ENCODE measurements around the gene RNF222. TPM values are rescaled to one million over a fixed set of nuclear protein-coding genes. Genes with fewer than 3 reads are reported as not detected.

Gene RNF222
- total and polyA plus RNA-seq, 2 of the 8 experiments (the other 6 are each of a cell fraction or from before 2014, with no cell fraction given): not detected

DNA sequence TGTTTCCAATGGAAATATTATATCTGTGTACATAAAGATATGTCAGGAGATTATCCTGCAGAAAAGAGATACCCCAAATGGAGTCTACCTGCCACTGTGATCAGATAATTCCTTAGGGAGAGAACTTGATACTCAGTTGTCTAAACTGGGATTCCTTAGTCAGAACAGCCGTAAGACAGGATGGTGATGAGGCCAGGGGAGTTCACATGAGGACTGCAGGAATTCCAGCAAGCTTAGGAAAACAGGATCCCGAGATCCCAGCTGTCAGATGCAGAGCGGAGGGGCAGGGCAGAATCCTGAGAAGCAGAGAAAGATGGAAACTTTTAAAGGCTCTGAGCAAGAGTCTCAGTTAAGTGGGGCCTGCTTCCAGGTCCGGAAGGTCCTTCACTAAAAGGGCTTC, 25.8 kb downstream of the RNF222 start:
- POLR2A ChIA-PET (ENCODE audit: partially characterized antibody): interaction anchor here (1.4 kb wide), 1 partner anchor 10 kb away, joined by 8 read pairs; no protein-coding TSS in a partner anchor
- Histone ChIP-seq H3K36me3 (ENCODE audit: control insufficient read depth in 2 of 4, insufficient read depth in 4 of 4, low read length in 3 of 4) (peaks cover 10 to 27% (median 18%) of the 10 kb centered on the region in 4 experiments), H3K79me2 (ENCODE audit: control insufficient read depth in 1 of 2, insufficient read depth in 2 of 2, low read length in 2 of 2) (peaks cover 0 to 3% of the 10 kb centered on the region in 2 experiments; a peak in 1 of 4 replicates)
- TF ChIP-seq NRF1 (IDR thresholded peaks at IDR 0.05; ENCODE audit: low read depth, low read length) (no peak), SAP30 (IDR thresholded peaks at IDR 0.05; ENCODE audit: insufficient read depth, insufficient replicate concordance, low read length) (no peak), EGR1 (IDR thresholded peaks at IDR 0.05; ENCODE audit: borderline replicate concordance, low read depth, low read length) (no peak), CREB1 (IDR thresholded peaks at IDR 0.05) (no peak), JUN (IDR thresholded peaks at IDR 0.05; ENCODE audit: low read depth, low read length) (no peak), NANOG (IDR thresholded peaks at IDR 0.05; ENCODE audit: insufficient read depth, low read depth, low read length, poor library complexity, severe bottlenecking) (no peak), TAF1 (IDR thresholded peaks at IDR 0.05; ENCODE audit: low read depth, low read length) (no peak), TBP (IDR thresholded peaks at IDR 0.05; ENCODE audit: low read depth, low read length) (no peak), TEAD4 (IDR thresholded peaks at IDR 0.05; ENCODE audit: low read depth, low read length) (no peak), BRCA1 (IDR thresholded peaks at IDR 0.05; ENCODE audit: low read depth, low read length) (no peak), SP2 (IDR thresholded peaks at IDR 0.05; ENCODE audit: low read length) (no peak)
- TF ChIP-seq, protein P1, sequence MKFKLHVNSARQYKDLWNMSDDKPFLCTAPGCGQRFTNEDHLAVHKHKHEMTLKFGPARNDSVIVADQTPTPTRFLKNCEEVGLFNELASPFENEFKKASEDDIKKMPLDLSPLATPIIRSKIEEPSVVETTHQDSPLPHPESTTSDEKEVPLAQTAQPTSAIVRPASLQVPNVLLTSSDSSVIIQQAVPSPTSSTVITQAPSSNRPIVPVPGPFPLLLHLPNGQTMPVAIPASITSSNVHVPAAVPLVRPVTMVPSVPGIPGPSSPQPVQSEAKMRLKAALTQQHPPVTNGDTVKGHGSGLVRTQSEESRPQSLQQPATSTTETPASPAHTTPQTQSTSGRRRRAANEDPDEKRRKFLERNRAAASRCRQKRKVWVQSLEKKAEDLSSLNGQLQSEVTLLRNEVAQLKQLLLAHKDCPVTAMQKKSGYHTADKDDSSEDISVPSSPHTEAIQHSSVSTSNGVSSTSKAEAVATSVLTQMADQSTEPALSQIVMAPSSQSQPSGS (IDR thresholded peaks at IDR 0.05; ENCODE audit: low read length): no peak
- TF ChIP-seq, protein P2, sequence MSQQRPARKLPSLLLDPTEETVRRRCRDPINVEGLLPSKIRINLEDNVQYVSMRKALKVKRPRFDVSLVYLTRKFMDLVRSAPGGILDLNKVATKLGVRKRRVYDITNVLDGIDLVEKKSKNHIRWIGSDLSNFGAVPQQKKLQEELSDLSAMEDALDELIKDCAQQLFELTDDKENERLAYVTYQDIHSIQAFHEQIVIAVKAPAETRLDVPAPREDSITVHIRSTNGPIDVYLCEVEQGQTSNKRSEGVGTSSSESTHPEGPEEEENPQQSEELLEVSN (IDR thresholded peaks at IDR 0.05): no peak

More for the DNA sequence above, 25.8 kb downstream of the RNF222 start:
- WGBS, 2 experiments (ENCODE audit: extremely low coverage in 1 of 2, insufficient coverage in 1 of 2, insufficient read length in 1 of 2, insufficient replicate concordance in 2 of 2, low coverage in 1 of 2, low lambda C conversion rate in 2 of 2, missing lambda C conversion rate in 1 of 2): 87% methylated on average over 4 of the region's 4 CpGs; no CpG with 5 or more reads in 1 of the 2 experiments
- Histone ChIP-seq H3K18ac (ENCODE audit: extremely low read depth, low read length) (no peak overlapping the region), H3K23me2 (ENCODE audit: low read depth, low read length) (peaks cover 7% of the 10 kb centered on the region), H3K9ac (replicated peaks in 1 of 4; ENCODE audit: extremely low read depth in 1 of 4, low read depth in 3 of 4, low read length in 3 of 4) (no peak overlapping the region), H4K20me1 (replicated peaks in 1 of 2; ENCODE audit: control insufficient read depth in 1 of 2, insufficient read depth in 2 of 2, low read length in 2 of 2) (no peaks in the 10 kb centered on the region), H2BK120ac (replicated peaks; ENCODE audit: low read depth, low read length) (no peak overlapping the region), H2BK20ac (ENCODE audit: low read length) (no peak overlapping the region), H3K56ac (replicated peaks; ENCODE audit: insufficient read length, low read depth, low read length) (no peak overlapping the region), H3K4ac (replicated peaks; ENCODE audit: insufficient read length, low read depth, low read length) (no peak overlapping the region), H2BK5ac (ENCODE audit: low read depth, low read length) (no peak overlapping the region), H3K79me1 (ENCODE audit: low read depth, low read length) (no peaks in the 10 kb centered on the region), H3K27me3 (replicated peaks in 1 of 4; ENCODE audit: control insufficient read depth in 3 of 4, extremely low read depth in 1 of 4, insufficient read depth in 3 of 4, low read length in 3 of 4) (no peaks in the 10 kb centered on the region), H3K27ac (ENCODE audit: low read depth, low read length) (no peak overlapping the region), H3K4me3 (ENCODE audit: extremely low read depth in 1 of 4, insufficient read depth in 2 of 4, low read depth in 3 of 4, low read length in 4 of 4) (no peak overlapping the region), H3K23ac (ENCODE audit: insufficient read length) (no peak overlapping the region), H2AK5ac (ENCODE audit: low read depth, low read length) (no peak overlapping the region), H2BK15ac (ENCODE audit: low read length) (no peak overlapping the region), H2BK12ac (ENCODE audit: low read depth, low read length) (no peak overlapping the region), H4K5ac (ENCODE audit: insufficient read length, low read depth, low read length) (no peak overlapping the region), H4K91ac (replicated peaks; ENCODE audit: insufficient read length, low read length) (no peak overlapping the region), H4K8ac (ENCODE audit: extremely low read depth, insufficient read depth, low read length) (no peak overlapping the region), H3K4me1 (replicated peaks in 1 of 4; ENCODE audit: control insufficient read depth in 3 of 4, insufficient read depth in 4 of 4, low read length in 3 of 4) (peaks cover 0 to 7% (median 0%) of the 10 kb centered on the region in 4 experiments; a peak in 4 of 7 replicates), H3K14ac (ENCODE audit: insufficient read length) (no peak overlapping the region), H3K9me3 (ENCODE audit: insufficient read depth in 2 of 2, low read depth in 1 of 2, low read length in 1 of 2) (no peaks in the 10 kb centered on the region; a peak in 1 of 4 replicates), H3K4me2 (ENCODE audit: insufficient read depth in 1 of 2, low read depth in 2 of 2, low read length in 2 of 2) (no peak overlapping the region), H2AFZ (ENCODE audit: low read length) (no peak overlapping the region)
- DNase-seq (ENCODE audit: low read depth in 1 of 2, low spot score in 2 of 2) (no peak), FAIRE-seq (no peak)
- CTCF ChIA-PET (ENCODE audit: partially characterized antibody): no interaction called here

All from H1 (cell line).